OCI-LY7 (cell line): Measurements from ENCODE around the gene CRYGN. TPM values are rescaled to one million over a fixed set of nuclear protein-coding genes. Genes with fewer than 3 reads are reported as not detected.

Experiments used
- BruUV-seq: library from RNA; stranded (reverse); fragments of 400-500 nt; replicated peaks from 2 replicates; lab custom pipeline; 2021; lab: Mats Ljungman, UMichigan
- CTCF ChIA-PET: fragments of 300-600 bp; sonication (Branson Sonifier 250); formaldehyde crosslinking; loops from one replicate; lab custom pipeline; 2022; ENCODE audit warnings: antibody characterized with exemption; ENCODE audit not compliant: unreplicated experiment; lab: Charles Lee
- POLR2A ChIA-PET: fragments of 300-600 bp; sonication (Branson Sonifier 250); formaldehyde crosslinking; loops from one replicate; lab custom pipeline; 2022; ENCODE audit warnings: antibody characterized with exemption; lab: Charles Lee
- DNase-seq: peaks from one replicate; pipeline ENCODE4 v3.0.0-alpha.2; 2015; ENCODE audit warnings: low spot score
- H2AFZ ChIP-seq: fragments of 200-600 bp; sonication (generic), shearing (Covaris generic); 2 replicates; pipeline ENCODE4 v1.6.1; 2014; ENCODE audit warnings: mild to moderate bottlenecking, antibody characterized with exemption, low read length, moderate library complexity
- H3K27ac ChIP-seq: fragments of 200-600 bp; sonication (generic); 2 replicates; pipeline ENCODE4 v1.5.1; 2014; ENCODE audit warnings: mixed run types, low read depth, mild to moderate bottlenecking, moderate library complexity, low read length, inconsistent platforms; ENCODE audit not compliant: poor library complexity, severe bottlenecking
- H3K36me3 ChIP-seq: fragments of 200-600 bp; sonication (generic); 2 replicates; pipeline ENCODE4 v1.6.1; 2014; ENCODE audit warnings: mild to moderate bottlenecking, antibody characterized with exemption, low read length, moderate library complexity, mixed read lengths; ENCODE audit not compliant: insufficient read depth
- H3K4me1 ChIP-seq: fragments of 200-600 bp; sonication (generic); 2 replicates; pipeline ENCODE4 v1.5.1; 2014; ENCODE audit warnings: mild to moderate bottlenecking, low read length; ENCODE audit not compliant: insufficient read depth, poor library complexity, severe bottlenecking
- H3K4me2 ChIP-seq: fragments of 200-600 bp; sonication (generic); 2 replicates; pipeline ENCODE4 v1.6.1; 2014; ENCODE audit warnings: mild to moderate bottlenecking, low read length
- H3K4me3 ChIP-seq: fragments of 200-600 bp; sonication (generic); 2 replicates; pipeline ENCODE4 v1.5.1; 2014; ENCODE audit warnings: mild to moderate bottlenecking, low read depth, low read length; ENCODE audit not compliant: poor library complexity, severe bottlenecking
- H3K79me2 ChIP-seq: fragments of 200-600 bp; sonication (generic); 2 replicates; pipeline ENCODE4 v1.6.1; 2016; ENCODE audit warnings: low read depth, mild to moderate bottlenecking, low read length, moderate library complexity, mixed read lengths; ENCODE audit not compliant: insufficient read depth
- H3K9me2 ChIP-seq: fragments of 200-600 bp; sonication (generic); 2 replicates; pipeline ENCODE4 v1.6.1; 2016; ENCODE audit warnings: mild to moderate bottlenecking, low read length, mixed read lengths; ENCODE audit not compliant: insufficient read depth
- H3K9me3 ChIP-seq: fragments of 200-600 bp; sonication (generic); 2 replicates; pipeline ENCODE4 v1.6.1; 2014; ENCODE audit warnings: mild to moderate bottlenecking, mixed run types, low read length, mixed read lengths
- H4K20me1 ChIP-seq: fragments of 200-600 bp; sonication (generic); 2 replicates; pipeline ENCODE4 v1.6.1; 2014; ENCODE audit warnings: mild to moderate bottlenecking, antibody characterized with exemption, low read length, moderate library complexity, mixed read lengths; ENCODE audit not compliant: insufficient read depth
- CTCF ChIP-seq: fragments of 200-600 bp; sonication (generic); conservative IDR thresholded peaks from 2 replicates; pipeline ENCODE4 v1.5.1; 2014; ENCODE audit warnings: mild to moderate bottlenecking, antibody characterized with exemption, low read length, moderate library complexity, mixed read lengths
- EZH2phosphoT487 ChIP-seq: fragments of 200-600 bp; sonication (generic); IDR thresholded peaks from 2 replicates; pipeline ENCODE4 v1.6.1; 2018; ENCODE audit warnings: low read depth, borderline replicate concordance, mild to moderate bottlenecking, mixed run types, antibody characterized with exemption, low read length, moderate library complexity, mixed read lengths
- intact Hi-C: fragments of 100-400 bp; cut with micrococcal nuclease; formaldehyde crosslinking; loops from one replicate; pipeline ENCODE4 v1.10.0; 2022; ENCODE audit not compliant: unreplicated experiment
- total RNA-seq, 2 experiments: library from RNA; depleted of rRNA in 1 of 2; stranded (reverse); fragments of >200 nt in 1 of 2; shearing (Covaris generic) in 1 of 2; gene quantifications; 2 replicates each; pipeline ENCODE4 v1.2.3, GENCODE V29; 2014 to 2022

The CRYGN gene
- total RNA-seq, 2 experiments from 2014 or later, result 0.09 TPM; not detected in 1

DNA sequence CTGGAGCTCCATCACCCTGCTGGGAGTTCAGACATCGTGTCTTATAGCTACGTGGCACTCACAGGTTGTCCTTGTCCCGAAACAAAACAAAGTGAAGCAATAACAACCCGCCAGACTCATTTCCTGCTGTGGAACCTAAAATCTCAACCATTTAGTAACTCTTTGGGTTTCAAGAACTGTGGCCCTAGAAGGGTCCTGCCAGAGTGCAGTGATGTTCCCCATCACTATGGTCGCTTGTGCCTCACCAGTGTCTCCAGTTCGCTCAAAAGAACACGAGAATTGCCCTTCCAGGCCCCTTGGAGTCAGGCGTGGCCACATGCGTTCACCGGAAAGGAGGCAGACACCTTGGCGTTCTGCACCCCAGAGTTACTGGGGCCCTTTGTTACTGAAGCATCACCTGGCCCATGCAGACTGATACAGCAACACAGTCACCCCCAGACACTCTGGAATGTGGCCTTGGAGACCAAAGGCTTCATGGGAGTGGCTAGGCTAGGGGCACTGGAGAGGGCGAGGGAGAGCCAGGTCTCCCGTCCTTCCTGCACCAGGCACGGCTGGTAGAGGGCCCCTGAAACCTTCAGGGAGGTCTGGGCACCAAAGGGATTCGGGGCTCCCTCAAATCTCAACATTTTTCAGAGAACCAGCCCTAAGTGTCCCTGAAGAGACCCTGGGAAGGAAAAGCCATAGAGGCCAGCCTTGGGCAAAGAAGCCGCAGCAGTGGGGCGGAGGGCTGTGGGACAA, 908 bp downstream of the CRYGN start:
- ChIA-PET POLR2A (no interaction called here), CTCF (no interaction called here)
- no peak overlapping the region for H3K4me2 ChIP-seq
- H3K79me2 ChIP-seq, result no peaks in the 10 kb centered on the region
- H3K9me3 ChIP-seq, result no peaks in the 10 kb centered on the region
- H3K27ac ChIP-seq, result no peak overlapping the region
- intact Hi-C loops, result no loop called here
- no peak for DNase-seq
- H2AFZ ChIP-seq, result no peak overlapping the region
- H3K36me3 ChIP-seq, result no peaks in the 10 kb centered on the region
- H4K20me1 ChIP-seq, result no peaks in the 10 kb centered on the region
- BruUV-seq, result no TSS peak
- no peak for TF ChIP-seq CTCF
- TF ChIP-seq EZH2phosphoT487, result no peak
- no peaks in the 10 kb centered on the region for H3K9me2 ChIP-seq
- no peaks in the 10 kb centered on the region for H3K4me1 ChIP-seq
- H3K4me3 ChIP-seq, result no peak overlapping the region

- ChIA-PET POLR2A (interaction anchor here (0.9 kb wide), 1 partner anchor 15 kb away, joined by 3 read pairs; no protein-coding TSS in a partner anchor), CTCF (no interaction called here)
- Histone ChIP-seq H2AFZ (no peak overlapping the region), H4K20me1 (no peaks in the 10 kb centered on the region), H3K4me2 (no peak overlapping the region), H3K9me3 (no peaks in the 10 kb centered on the region), H3K4me3 (no peak overlapping the region), H3K9me2 (no peaks in the 10 kb centered on the region), H3K79me2 (no peaks in the 10 kb centered on the region), H3K4me1 (peaks cover 3% of the 10 kb centered on the region), H3K36me3 (no peaks in the 10 kb centered on the region), H3K27ac (no peak overlapping the region)
- DNase-seq, result no peak
- TF ChIP-seq EZH2phosphoT487, result no peak
- no peak for TF ChIP-seq CTCF
- intact Hi-C loops, result no loop called here
- BruUV-seq, result no TSS peak
Observed at GRCh38 chr7:151437866-151438516, 1.9 kb downstream of the CRYGN start.

GRCh38 chr7:151437159-151437553, 2.8 kb downstream of the CRYGN start:
- no peaks in the 10 kb centered on the region for H4K20me1 ChIP-seq
- intact Hi-C loops, result no loop called here
- POLR2A ChIA-PET, result interaction anchor here (0.9 kb wide), 1 partner anchor 14 kb away, joined by 3 read pairs; no protein-coding TSS in a partner anchor
- no peak overlapping the region for H3K27ac ChIP-seq
- no peak overlapping the region for H2AFZ ChIP-seq
- H3K79me2 ChIP-seq, result no peaks in the 10 kb centered on the region
- H3K9me3 ChIP-seq, result no peaks in the 10 kb centered on the region
- H3K4me2 ChIP-seq, result no peak overlapping the region
- no TSS peak for BruUV-seq
- H3K4me1 ChIP-seq, result peaks cover 6% of the 10 kb centered on the region
- CTCF ChIA-PET, result no interaction called here
- no peak for DNase-seq
- no peaks in the 10 kb centered on the region for H3K36me3 ChIP-seq
- TF ChIP-seq CTCF (no peak), EZH2phosphoT487 (no peak)
- H3K4me3 ChIP-seq, result no peak overlapping the region
- no peaks in the 10 kb centered on the region for H3K9me2 ChIP-seq
